ENCODE results near the gene PXDN.

DNA sequence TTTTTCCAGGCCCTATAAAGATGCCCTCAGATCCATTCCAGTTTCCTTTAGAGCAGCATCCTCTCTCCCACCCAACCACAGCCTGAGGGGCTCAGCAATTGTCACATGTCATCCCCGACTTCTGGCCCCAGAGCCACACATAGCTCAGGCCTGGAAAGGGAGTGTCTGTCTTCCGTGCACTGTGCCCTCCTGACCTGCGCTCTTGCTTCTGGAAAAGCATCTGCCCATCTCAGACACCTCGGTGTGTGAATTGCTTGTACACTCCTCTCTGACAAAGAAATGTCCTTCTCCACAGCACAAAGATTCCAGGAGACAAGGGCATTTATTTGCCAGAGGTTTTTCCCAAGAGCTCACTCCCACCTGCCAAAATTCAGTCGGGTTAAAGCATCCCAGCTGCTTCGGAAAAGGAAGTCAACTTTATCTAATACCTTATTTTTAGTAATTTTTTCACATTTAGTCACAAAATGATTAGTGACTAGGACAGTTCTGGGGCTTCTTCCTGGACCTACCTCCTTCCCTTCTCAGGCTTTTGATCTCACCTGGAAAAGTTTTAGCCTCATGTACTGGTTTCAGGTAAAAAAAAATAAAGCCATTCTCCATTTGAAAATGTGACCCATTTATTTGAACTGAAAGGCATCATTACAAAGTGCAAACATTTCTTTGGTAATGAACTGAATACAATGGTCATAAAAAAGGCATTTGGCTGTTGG, 112.9 kb downstream of the PXDN start:
- TF ChIP-seq EZH2 (IDR thresholded peaks at IDR 0.05; ENCODE audit: borderline replicate concordance, low read length): no peak
- TF ChIP-seq, protein P1, sequence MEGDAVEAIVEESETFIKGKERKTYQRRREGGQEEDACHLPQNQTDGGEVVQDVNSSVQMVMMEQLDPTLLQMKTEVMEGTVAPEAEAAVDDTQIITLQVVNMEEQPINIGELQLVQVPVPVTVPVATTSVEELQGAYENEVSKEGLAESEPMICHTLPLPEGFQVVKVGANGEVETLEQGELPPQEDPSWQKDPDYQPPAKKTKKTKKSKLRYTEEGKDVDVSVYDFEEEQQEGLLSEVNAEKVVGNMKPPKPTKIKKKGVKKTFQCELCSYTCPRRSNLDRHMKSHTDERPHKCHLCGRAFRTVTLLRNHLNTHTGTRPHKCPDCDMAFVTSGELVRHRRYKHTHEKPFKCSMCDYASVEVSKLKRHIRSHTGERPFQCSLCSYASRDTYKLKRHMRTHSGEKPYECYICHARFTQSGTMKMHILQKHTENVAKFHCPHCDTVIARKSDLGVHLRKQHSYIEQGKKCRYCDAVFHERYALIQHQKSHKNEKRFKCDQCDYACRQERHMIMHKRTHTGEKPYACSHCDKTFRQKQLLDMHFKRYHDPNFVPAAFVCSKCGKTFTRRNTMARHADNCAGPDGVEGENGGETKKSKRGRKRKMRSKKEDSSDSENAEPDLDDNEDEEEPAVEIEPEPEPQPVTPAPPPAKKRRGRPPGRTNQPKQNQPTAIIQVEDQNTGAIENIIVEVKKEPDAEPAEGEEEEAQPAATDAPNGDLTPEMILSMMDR (conservative IDR thresholded peaks at IDR 0.05 in 1 of 2, IDR thresholded peaks at IDR 0.05 in 1 of 2; ENCODE audit: extremely low read depth in 1 of 2, insufficient read depth in 1 of 2, low read depth in 1 of 2, low read length in 2 of 2): no peak

All from mammary epithelial cell (primary cell).